Activated CD4-positive, CD25-positive, alpha-beta regulatory T cell (primary cell): ENCODE measurements around the gene ZBTB7B.

Source experiments
- DNase-seq, 4 experiments: peaks; one replicate each; lab custom pipeline; 2025; lab: John Stamatoyannopoulos, UW

The ZBTB7B gene

DNA sequence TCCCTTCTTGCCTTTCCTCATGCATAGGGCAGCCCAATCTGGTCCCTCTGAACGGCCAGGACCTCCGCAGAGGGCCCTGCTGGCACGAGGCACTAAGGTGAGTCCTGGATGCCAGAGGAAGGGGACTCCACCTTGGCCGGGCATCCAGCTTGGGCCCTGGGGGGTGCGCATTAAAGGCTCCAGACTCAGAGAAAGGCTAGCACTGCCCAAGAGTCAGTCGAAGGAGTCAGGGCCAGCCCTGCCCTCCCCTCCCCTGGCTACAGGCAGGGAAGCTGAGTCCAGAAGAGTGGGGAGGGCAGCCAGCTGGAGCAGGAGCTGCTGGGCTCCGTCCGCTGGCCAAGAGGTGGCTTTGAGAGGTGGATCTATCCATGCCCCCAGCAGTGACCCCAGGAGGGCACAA lies 58.1 kb downstream of the ZBTB7B start:
- no peak for DNase-seq

DNA sequence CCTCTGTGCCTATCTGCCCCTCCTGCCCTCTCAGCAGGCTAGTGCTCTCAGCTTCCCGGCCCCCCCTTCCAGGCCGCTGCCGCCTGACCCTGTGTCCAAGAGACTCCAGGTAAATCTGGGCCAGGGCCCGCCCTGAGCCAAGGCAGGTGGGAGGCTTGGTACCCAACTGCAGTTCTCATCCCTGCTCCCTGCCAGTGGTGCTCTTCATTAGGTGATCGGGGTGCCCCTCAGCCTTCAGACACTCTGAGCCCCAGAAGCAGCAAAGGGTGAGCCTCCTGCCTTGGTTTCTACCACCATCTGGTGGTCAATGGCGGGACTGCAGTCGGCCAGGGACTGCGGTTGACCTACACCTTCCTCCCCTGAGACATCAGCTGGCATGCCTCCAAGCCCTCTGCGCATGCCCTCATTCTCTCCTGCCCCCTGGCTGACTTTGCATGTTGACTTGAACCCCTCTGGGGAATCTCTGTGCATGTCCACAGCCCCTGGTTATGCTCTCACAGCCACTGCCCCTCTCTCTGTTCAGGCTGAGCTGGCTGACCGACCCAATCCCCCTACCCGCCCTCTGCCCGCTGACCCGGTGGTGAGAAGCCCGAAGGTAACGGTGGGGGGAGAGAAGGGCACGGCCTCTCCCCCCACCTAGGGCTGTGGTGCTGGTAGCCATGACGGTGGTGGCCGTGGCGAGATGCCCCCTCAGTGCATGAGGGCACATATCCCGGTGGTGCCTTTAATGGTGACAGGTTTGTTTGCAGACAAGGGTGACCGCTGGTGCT lies 59.0 kb downstream of the ZBTB7B start:
- peak; percentile 80 to 98 (median 92) for DNase-seq

DNA sequence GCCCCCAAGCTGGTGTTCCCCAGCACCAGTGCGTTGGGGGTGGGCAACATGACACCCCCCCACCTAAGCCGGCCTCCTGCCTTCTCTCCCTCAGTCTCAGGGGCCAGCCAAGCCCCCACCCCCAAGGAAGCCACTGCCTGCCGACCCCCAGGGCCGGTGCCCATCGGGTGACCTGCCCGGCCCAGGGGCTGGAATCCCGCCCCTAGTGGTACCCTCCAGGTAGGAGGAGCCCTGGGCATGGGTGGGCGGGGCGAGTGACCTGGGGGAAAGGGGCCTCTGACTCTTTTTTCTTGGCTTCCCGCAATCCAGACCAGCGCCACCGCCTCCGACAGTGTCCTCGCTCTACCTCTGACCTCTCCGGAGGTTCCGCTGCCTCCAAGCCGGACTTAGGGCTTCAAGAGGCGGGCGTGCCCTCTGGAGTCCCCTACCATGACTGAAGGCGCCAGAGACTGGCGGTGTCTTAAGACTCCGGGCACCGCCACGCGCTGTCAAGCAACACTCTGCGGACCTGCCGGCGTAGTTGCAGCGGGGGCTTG lies 59.6 kb downstream of the ZBTB7B start:
- DNase-seq: no peak

DNA sequence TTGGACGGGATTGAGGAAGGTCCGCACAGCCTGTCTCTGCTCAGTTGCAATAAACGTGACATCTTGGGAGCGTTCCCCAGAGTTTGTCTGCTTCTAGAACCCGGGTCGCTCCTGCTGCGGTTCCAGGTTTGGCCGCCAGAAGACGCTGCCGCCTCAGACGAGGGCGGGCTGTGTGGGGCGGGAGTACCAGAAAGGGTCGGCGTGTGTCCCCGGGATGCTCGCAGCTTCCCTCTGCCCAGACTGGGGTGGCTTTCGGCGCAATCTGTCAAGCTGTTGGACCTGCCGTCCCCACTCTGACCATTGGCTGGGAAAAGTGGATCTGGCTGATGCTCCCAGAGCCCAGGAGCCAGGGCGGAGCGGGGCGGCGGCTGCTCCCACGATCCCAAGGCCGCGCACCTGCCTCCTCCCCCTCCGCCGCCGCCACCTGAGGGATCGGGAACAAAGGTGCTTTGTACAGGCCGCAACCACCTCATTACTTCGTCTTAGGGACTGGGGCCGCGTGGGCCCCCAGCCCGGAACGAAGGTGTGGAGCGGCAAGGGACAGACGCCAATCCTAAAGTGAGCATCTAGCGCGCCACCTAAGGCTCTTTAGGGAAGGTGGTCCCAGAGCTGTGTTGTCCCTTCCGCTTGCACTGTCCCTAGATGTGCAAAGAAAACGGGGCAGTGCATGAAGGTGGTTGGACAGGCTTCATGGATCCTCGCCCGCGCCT lies 60.3 kb downstream of the ZBTB7B start:
- peak; percentile 39 to 50 (median 44) for DNase-seq

DNA sequence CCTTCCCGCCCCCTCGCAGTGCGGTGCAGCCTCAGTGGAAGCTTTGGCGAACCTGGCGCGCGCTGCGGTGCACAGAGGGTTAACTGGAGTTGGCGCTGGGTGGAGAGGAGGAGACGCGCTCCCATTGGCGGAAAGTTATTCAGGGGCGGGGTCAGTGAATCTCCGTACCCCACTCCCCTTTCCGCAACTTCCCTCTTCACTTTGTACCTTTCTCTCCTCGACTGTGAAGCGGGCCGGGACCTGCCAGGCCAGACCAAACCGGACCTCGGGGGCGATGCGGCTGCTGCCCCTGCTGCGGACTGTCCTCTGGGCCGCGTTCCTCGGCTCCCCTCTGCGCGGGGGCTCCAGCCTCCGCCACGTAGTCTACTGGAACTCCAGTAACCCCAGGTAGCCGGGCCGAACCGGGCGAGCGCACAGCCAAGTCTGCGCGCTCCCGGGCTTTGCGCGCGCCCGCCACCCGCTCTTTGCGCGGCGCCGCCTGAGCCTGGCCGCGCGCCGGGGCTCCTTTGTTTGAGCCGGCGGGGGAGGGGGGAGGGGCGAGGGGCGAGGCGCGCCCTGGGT lies 61.0 kb downstream of the ZBTB7B start, which contains the start of gene EFNA4:
TSS of gene EFNA4 (plus strand) at position 191 of the 561 bp plus-strand sequence. CDS start at position 275, 84 bp downstream.
- DNase-seq: peak; percentile 52 to 69 (median 64)

DNA sequence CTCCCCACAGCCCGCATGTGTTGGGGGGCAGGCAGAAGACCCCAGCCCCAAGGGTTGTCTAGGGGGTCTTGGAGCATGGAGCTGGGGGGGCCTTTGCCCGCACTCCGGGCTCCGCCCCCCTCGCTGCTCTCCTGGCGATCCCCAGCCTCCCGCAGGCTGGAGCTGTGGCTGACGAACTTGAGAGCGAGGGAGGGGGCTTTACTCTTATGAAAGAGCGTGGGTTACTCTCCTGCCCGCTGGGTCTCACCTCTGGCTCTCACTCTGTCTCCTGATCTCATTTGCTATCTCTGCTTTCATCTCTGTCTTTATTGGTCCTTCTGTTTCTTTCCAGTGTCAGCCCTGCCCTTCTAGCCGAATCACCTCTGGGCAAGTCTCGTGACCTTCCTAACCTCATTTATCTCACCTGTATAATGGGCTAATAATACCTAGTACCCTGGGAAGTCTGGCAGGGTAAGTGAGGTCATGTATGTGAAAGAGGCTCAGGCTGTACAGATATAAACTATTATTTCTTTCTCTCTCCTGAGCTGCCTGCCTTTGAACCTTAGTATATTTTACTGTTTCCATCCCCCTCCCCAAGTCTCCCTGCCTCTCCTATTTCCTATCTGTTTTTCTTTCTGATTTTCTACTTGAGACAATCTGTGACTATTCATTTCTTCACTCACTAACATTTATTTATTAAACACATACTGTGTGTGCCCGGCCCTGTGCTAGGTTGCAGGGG lies 61.7 kb downstream of the ZBTB7B start:
- no peak for DNase-seq

DNA sequence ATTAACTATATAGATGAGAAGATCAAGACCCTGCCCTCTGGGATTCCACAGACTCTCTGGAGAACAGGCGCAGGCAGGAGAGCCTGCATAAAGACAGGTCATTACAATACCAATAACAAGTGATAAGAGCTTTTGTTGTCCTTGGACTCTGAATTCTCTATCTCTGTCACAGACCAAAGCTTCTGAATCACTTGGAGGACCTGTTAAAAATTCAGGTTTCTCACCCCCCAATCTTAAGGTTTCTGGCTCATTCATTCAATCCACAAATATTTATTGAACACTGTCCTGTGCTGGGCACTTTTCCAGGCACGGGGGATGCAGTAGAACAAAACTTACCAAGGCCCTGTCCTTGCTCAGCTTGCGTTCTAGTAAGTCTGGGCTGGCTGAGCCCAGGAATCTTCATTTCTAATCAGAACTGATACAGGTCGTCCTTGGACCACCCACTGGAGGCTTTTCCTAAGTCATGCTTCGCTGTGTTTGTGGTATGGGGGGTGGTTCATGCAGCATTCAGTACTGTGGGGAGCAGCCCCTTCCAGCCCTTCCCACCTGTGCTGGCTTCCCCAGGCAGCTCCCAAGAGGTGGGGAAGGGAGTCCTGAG lies 62.3 kb downstream of the ZBTB7B start:
- DNase-seq: no peak

DNA sequence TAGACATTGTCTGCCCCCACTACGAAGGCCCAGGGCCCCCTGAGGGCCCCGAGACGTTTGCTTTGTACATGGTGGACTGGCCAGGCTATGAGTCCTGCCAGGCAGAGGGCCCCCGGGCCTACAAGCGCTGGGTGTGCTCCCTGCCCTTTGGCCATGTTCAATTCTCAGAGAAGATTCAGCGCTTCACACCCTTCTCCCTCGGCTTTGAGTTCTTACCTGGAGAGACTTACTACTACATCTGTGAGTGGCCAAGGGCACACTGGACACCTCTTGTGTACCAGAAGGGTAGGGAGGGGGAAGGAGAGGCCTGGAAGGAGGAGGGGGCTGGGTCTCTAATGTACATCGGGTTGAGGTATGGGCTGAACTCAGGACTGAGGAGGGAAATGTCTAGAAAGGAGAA lies 64.2 kb downstream of the ZBTB7B start:
- no peak for DNase-seq
